ENCODE results near the gene RAPGEF5.

RAPGEF5 gene

GRCh38 chr7:22120391-22121053 lies 236.4 kb downstream of the RAPGEF5 start:
- no peaks in the 10 kb centered on the region for H3K9me3 ChIP-seq (ENCODE audit: severe bottlenecking)
- H3K27ac ChIP-seq (ENCODE audit: poor library complexity, severe bottlenecking), result no peak overlapping the region
- H3K4me3 ChIP-seq (ENCODE audit: severe bottlenecking), result no peak overlapping the region
- no peaks in the 10 kb centered on the region for H3K4me1 ChIP-seq (ENCODE audit: insufficient read depth, poor library complexity, severe bottlenecking)
- H3K27me3 ChIP-seq (ENCODE audit: insufficient read depth, poor library complexity, severe bottlenecking), result no peaks in the 10 kb centered on the region
- DNase-seq (ENCODE audit: low spot score), result no peak
- H3K36me3 ChIP-seq (ENCODE audit: low read depth), result no peaks in the 10 kb centered on the region
- TF ChIP-seq, protein P1, sequence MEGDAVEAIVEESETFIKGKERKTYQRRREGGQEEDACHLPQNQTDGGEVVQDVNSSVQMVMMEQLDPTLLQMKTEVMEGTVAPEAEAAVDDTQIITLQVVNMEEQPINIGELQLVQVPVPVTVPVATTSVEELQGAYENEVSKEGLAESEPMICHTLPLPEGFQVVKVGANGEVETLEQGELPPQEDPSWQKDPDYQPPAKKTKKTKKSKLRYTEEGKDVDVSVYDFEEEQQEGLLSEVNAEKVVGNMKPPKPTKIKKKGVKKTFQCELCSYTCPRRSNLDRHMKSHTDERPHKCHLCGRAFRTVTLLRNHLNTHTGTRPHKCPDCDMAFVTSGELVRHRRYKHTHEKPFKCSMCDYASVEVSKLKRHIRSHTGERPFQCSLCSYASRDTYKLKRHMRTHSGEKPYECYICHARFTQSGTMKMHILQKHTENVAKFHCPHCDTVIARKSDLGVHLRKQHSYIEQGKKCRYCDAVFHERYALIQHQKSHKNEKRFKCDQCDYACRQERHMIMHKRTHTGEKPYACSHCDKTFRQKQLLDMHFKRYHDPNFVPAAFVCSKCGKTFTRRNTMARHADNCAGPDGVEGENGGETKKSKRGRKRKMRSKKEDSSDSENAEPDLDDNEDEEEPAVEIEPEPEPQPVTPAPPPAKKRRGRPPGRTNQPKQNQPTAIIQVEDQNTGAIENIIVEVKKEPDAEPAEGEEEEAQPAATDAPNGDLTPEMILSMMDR (IDR thresholded peaks at IDR 0.05; ENCODE audit: poor library complexity, severe bottlenecking), result no peak
- ATAC-seq (ENCODE audit: low read depth), result no peak

DNA sequence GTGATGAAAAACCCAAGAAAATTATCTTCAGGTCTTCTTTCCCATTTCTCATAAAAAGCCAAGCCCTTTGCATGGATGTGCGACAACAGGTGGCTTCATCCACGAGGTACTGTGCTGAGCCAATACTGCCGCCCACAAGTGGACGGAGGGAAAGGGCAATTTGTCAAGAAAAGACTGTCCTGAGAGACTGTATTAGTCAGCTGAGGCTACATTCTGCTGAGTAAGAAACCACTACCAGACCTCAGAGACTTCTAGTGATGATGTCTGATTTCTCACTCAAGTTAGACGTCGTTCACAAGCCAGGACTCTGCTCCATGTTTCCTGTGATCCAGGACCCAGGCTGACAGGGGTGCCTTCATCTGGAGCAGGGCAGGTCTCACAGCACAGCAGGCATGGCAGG lies 239.7 kb downstream of the RAPGEF5 start:
- no peak for ATAC-seq (ENCODE audit: low read depth)
- no peaks in the 10 kb centered on the region for H3K27me3 ChIP-seq (ENCODE audit: insufficient read depth, poor library complexity, severe bottlenecking)

GRCh38 chr7:22116451-22117030 lies 240.4 kb downstream of the RAPGEF5 start:
- Histone ChIP-seq H3K27ac (ENCODE audit: poor library complexity, severe bottlenecking) (no peak overlapping the region), H3K27me3 (ENCODE audit: insufficient read depth, poor library complexity, severe bottlenecking) (no peaks in the 10 kb centered on the region), H3K4me3 (ENCODE audit: severe bottlenecking) (no peak overlapping the region), H3K4me1 (ENCODE audit: insufficient read depth, poor library complexity, severe bottlenecking) (no peaks in the 10 kb centered on the region), H3K36me3 (ENCODE audit: low read depth) (no peaks in the 10 kb centered on the region), H3K9me3 (ENCODE audit: severe bottlenecking) (no peaks in the 10 kb centered on the region)
- DNase-seq (ENCODE audit: low spot score) (no peak), ATAC-seq (ENCODE audit: low read depth) (no peak; the same call in 2 of the 3 replicates)
- TF ChIP-seq, protein P1 (IDR thresholded peaks at IDR 0.05; ENCODE audit: poor library complexity, severe bottlenecking), result no peak

More for the DNA sequence above, 239.7 kb downstream of the RAPGEF5 start:
- Histone ChIP-seq H3K4me3 (ENCODE audit: severe bottlenecking) (no peak overlapping the region), H3K36me3 (ENCODE audit: low read depth) (no peaks in the 10 kb centered on the region), H3K4me1 (ENCODE audit: insufficient read depth, poor library complexity, severe bottlenecking) (no peaks in the 10 kb centered on the region), H3K9me3 (ENCODE audit: severe bottlenecking) (no peaks in the 10 kb centered on the region), H3K27ac (ENCODE audit: poor library complexity, severe bottlenecking) (no peak overlapping the region)
- TF ChIP-seq, protein P1 (IDR thresholded peaks at IDR 0.05; ENCODE audit: poor library complexity, severe bottlenecking), result no peak
- no peak for DNase-seq (ENCODE audit: low spot score)

DNA sequence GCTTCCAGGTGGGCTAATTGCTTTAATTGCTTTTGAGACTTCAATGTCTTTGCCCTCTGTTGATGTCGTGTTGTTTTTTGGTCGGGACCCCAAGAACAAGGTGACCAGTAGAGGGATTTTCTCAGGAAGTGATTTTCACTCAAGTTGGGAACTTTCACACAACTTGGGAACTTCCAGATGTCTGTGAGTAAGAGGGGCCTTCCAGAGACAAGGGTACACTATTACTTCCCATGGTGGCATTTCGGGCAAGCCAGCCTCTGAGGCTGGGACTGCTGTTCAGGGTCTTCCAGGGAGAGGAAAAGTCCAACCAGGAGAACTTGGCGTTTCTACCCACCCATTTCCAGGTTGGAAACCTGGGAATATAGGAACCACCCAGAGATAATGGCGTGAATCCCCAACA lies 241.3 kb downstream of the RAPGEF5 start:
- no peaks in the 10 kb centered on the region for H3K36me3 ChIP-seq (ENCODE audit: low read depth)
- no peak overlapping the region for H3K27ac ChIP-seq (ENCODE audit: poor library complexity, severe bottlenecking)
- no peak overlapping the region for H3K4me3 ChIP-seq (ENCODE audit: severe bottlenecking)
- no peak for DNase-seq (ENCODE audit: low spot score)
- no peaks in the 10 kb centered on the region for H3K27me3 ChIP-seq (ENCODE audit: insufficient read depth, poor library complexity, severe bottlenecking)
- no peak for ATAC-seq (ENCODE audit: low read depth)
- TF ChIP-seq, protein P1 (IDR thresholded peaks at IDR 0.05; ENCODE audit: poor library complexity, severe bottlenecking), result no peak
- no peaks in the 10 kb centered on the region for H3K4me1 ChIP-seq (ENCODE audit: insufficient read depth, poor library complexity, severe bottlenecking)
- no peaks in the 10 kb centered on the region for H3K9me3 ChIP-seq (ENCODE audit: severe bottlenecking)

GRCh38 chr7:22114440-22114981 lies 242.4 kb downstream of the RAPGEF5 start:
- Histone ChIP-seq H3K4me3 (ENCODE audit: severe bottlenecking) (no peak overlapping the region), H3K27me3 (ENCODE audit: insufficient read depth, poor library complexity, severe bottlenecking) (no peaks in the 10 kb centered on the region), H3K4me1 (ENCODE audit: insufficient read depth, poor library complexity, severe bottlenecking) (no peaks in the 10 kb centered on the region), H3K9me3 (ENCODE audit: severe bottlenecking) (no peaks in the 10 kb centered on the region), H3K27ac (ENCODE audit: poor library complexity, severe bottlenecking) (no peak overlapping the region), H3K36me3 (ENCODE audit: low read depth) (no peaks in the 10 kb centered on the region)
- no peak for DNase-seq (ENCODE audit: low spot score)
- TF ChIP-seq, protein P1 (IDR thresholded peaks at IDR 0.05; ENCODE audit: poor library complexity, severe bottlenecking), result no peak
- no peak for ATAC-seq (ENCODE audit: low read depth)

Measured in RWPE2 (cell line).